ENCODE data around the gene BTNL3. TPM values are rescaled to one million over a fixed set of nuclear protein-coding genes. Genes with fewer than 3 reads are reported as not detected.
A peak's percentile ranks its signal among the peaks of the same experiment; 100 is the strongest.

BTNL3 gene
- total and polyA plus RNA-seq, 2 experiments from 2014 or later = 21.2 to 31.3 TPM

GRCh38 chr5:180990086-180990881, 1.6 kb downstream of the BTNL3 start:
- Histone ChIP-seq H3K27ac (no peak overlapping the region), H3K4me1 (ENCODE audit: insufficient read depth) (no peaks in the 10 kb centered on the region), H3K36me3 (replicated peaks; ENCODE audit: insufficient read depth, low read depth) (no peaks in the 10 kb centered on the region), H2AFZ (no peak overlapping the region), H4K20me1 (ENCODE audit: insufficient read depth, poor library complexity, severe bottlenecking) (no peaks in the 10 kb centered on the region), H3K9me2 (replicated peaks; ENCODE audit: insufficient read depth) (no peaks in the 10 kb centered on the region), H3K79me2 (no peaks in the 10 kb centered on the region), H3K9me3 (ENCODE audit: low read depth) (no peaks in the 10 kb centered on the region), H3K27me3 (no peaks in the 10 kb centered on the region), H3K4me3 (no peak overlapping the region), H3K4me2 (peak overlapping the region; percentile 53)
- WGBS (ENCODE audit: low lambda C conversion rate, missing lambda C conversion rate) = 85% methylated on average over 16 of the region's 16 CpGs
- TF ChIP-seq EZH2 (IDR thresholded peaks at IDR 0.05; ENCODE audit: borderline replicate concordance) = no peak
- DNase-seq (ENCODE audit: low spot score) = no peak

- Histone ChIP-seq H3K9me2 (replicated peaks; ENCODE audit: insufficient read depth) (no peaks in the 10 kb centered on the region), H2AFZ (no peak overlapping the region), H3K4me1 (ENCODE audit: insufficient read depth) (no peaks in the 10 kb centered on the region), H3K9me3 (ENCODE audit: low read depth) (no peaks in the 10 kb centered on the region), H3K36me3 (replicated peaks; ENCODE audit: insufficient read depth, low read depth) (no peaks in the 10 kb centered on the region), H3K79me2 (no peaks in the 10 kb centered on the region), H3K27ac (no peak overlapping the region), H3K4me2 (peak overlapping the region; percentile 53), H3K27me3 (no peaks in the 10 kb centered on the region), H4K20me1 (ENCODE audit: insufficient read depth, poor library complexity, severe bottlenecking) (no peaks in the 10 kb centered on the region), H3K4me3 (no peak overlapping the region)
- DNase-seq (ENCODE audit: low spot score) = no peak
- TF ChIP-seq EZH2 (IDR thresholded peaks at IDR 0.05; ENCODE audit: borderline replicate concordance) = no peak
- no peak for TF ChIP-seq CTCF (IDR thresholded peaks at IDR 0.05; ENCODE audit: poor library complexity)
- WGBS (ENCODE audit: low lambda C conversion rate, missing lambda C conversion rate) = 88% methylated on average over 3 of the region's 5 CpGs
Measured at GRCh38 chr5:180990882-180991242, 2.2 kb downstream of the BTNL3 start.

GRCh38 chr5:181001947-181002346, 13.3 kb downstream of the BTNL3 start:
- peaks cover 4% of the 10 kb centered on the region for H3K27me3 ChIP-seq
- no peaks in the 10 kb centered on the region for H4K20me1 ChIP-seq (ENCODE audit: insufficient read depth, poor library complexity, severe bottlenecking)
- no peak for DNase-seq (ENCODE audit: low spot score)
- no peaks in the 10 kb centered on the region for H3K79me2 ChIP-seq
- H3K27ac ChIP-seq = no peak overlapping the region
- no peaks in the 10 kb centered on the region for H3K9me3 ChIP-seq (ENCODE audit: low read depth)
- no peaks in the 10 kb centered on the region for H3K9me2 ChIP-seq (replicated peaks; ENCODE audit: insufficient read depth)
- no peak overlapping the region for H3K4me2 ChIP-seq
- no peak for TF ChIP-seq EZH2phosphoT487 (IDR thresholded peaks at IDR 0.05; ENCODE audit: low read depth, severe bottlenecking, unreplicated experiment)
- no peak for TF ChIP-seq EZH2 (IDR thresholded peaks at IDR 0.05; ENCODE audit: borderline replicate concordance)
- TF ChIP-seq CTCF (IDR thresholded peaks at IDR 0.05; ENCODE audit: poor library complexity) = no peak
- H3K4me1 ChIP-seq (ENCODE audit: insufficient read depth) = no peaks in the 10 kb centered on the region
- H2AFZ ChIP-seq = no peak overlapping the region
- no peak overlapping the region for H3K4me3 ChIP-seq
- no peaks in the 10 kb centered on the region for H3K36me3 ChIP-seq (replicated peaks; ENCODE audit: insufficient read depth, low read depth)

- no peak overlapping the region for H3K4me3 ChIP-seq
- H4K20me1 ChIP-seq (ENCODE audit: insufficient read depth, poor library complexity, severe bottlenecking) = no peaks in the 10 kb centered on the region
- WGBS (ENCODE audit: low lambda C conversion rate, missing lambda C conversion rate) = 65% methylated on average over 9 of the region's 9 CpGs
- peaks cover 4% of the 10 kb centered on the region for H3K27me3 ChIP-seq
- H2AFZ ChIP-seq = no peak overlapping the region
- H3K4me1 ChIP-seq (ENCODE audit: insufficient read depth) = no peaks in the 10 kb centered on the region
- H3K79me2 ChIP-seq = no peaks in the 10 kb centered on the region
- H3K4me2 ChIP-seq = no peak overlapping the region
- TF ChIP-seq CTCF (IDR thresholded peaks at IDR 0.05; ENCODE audit: poor library complexity) (no peak), EZH2phosphoT487 (IDR thresholded peaks at IDR 0.05; ENCODE audit: low read depth, severe bottlenecking, unreplicated experiment) (no peak), EZH2 (IDR thresholded peaks at IDR 0.05; ENCODE audit: borderline replicate concordance) (no peak)
- H3K9me2 ChIP-seq (replicated peaks; ENCODE audit: insufficient read depth) = no peaks in the 10 kb centered on the region
- DNase-seq (ENCODE audit: low spot score) = no peak
- H3K36me3 ChIP-seq (replicated peaks; ENCODE audit: insufficient read depth, low read depth) = no peaks in the 10 kb centered on the region
- H3K27ac ChIP-seq = no peak overlapping the region
- H3K9me3 ChIP-seq (ENCODE audit: low read depth) = no peaks in the 10 kb centered on the region
Measured at GRCh38 chr5:181005791-181006190, 17.1 kb downstream of the BTNL3 start.
